ENCODE measurements around the gene OR14K1.
"Not testable (repeated sequence)": the region's sequence is repeated elsewhere in the genome, so short reads cannot be mapped to it uniquely, and the experiment has no call there.

The OR14K1 gene

DNA sequence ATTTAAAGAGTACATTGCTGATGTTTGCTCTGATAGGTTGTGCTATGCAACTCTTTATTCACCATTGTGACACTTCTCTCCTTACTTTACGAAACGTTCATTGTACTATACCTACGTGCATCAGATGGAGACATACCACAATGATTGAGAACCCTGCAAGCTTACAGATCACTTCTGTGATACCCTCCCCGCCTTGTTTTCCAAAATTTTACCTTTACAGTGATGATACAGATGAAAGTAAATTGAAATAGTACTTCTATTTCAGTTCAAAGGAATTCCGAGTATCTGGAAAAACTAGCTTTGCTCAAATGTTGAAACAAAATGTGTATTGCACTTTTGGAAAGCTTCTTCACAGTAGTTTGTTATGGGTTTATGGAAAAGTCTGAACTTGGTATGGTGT, 3.3 kb downstream of the OR14K1 start:
- POLR2A ChIA-PET = no interaction called here
- CTCF ChIA-PET = no interaction called here
- no peak for DNase-seq (ENCODE audit: extremely low spot score)
- TF ChIP-seq LEF1 (IDR thresholded peaks at IDR 0.05; ENCODE audit: borderline replicate concordance) = no peak
- TF ChIP-seq ELF4 (IDR thresholded peaks at IDR 0.05) = no peak
- TF ChIP-seq HDGF (IDR thresholded peaks at IDR 0.05; ENCODE audit: borderline replicate concordance) = no peak
- TF ChIP-seq, protein P1, sequence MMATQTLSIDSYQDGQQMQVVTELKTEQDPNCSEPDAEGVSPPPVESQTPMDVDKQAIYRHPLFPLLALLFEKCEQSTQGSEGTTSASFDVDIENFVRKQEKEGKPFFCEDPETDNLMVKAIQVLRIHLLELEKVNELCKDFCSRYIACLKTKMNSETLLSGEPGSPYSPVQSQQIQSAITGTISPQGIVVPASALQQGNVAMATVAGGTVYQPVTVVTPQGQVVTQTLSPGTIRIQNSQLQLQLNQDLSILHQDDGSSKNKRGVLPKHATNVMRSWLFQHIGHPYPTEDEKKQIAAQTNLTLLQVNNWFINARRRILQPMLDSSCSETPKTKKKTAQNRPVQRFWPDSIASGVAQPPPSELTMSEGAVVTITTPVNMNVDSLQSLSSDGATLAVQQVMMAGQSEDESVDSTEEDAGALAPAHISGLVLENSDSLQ (IDR thresholded peaks at IDR 0.05) = no peak
- no peak for TF ChIP-seq FOXK2 (IDR thresholded peaks at IDR 0.05)
- no peak for TF ChIP-seq SP1 (IDR thresholded peaks at IDR 0.05)
- TF ChIP-seq ARNT (IDR thresholded peaks at IDR 0.05) = no peak
- TF ChIP-seq SUZ12 (IDR thresholded peaks at IDR 0.05) = no peak
- TF ChIP-seq L3MBTL2 (conservative IDR thresholded peaks at IDR 0.05) = no peak
- no peak for TF ChIP-seq ZNF384 (IDR thresholded peaks at IDR 0.05)

- CTCF ChIA-PET; POLR2A ChIA-PET; DNase-seq (ENCODE audit: extremely low spot score): not testable (repeated sequence)
These were observed 3.9 kb downstream of the OR14K1 start for GRCh38 chr1:247742215-247742760.

DNA sequence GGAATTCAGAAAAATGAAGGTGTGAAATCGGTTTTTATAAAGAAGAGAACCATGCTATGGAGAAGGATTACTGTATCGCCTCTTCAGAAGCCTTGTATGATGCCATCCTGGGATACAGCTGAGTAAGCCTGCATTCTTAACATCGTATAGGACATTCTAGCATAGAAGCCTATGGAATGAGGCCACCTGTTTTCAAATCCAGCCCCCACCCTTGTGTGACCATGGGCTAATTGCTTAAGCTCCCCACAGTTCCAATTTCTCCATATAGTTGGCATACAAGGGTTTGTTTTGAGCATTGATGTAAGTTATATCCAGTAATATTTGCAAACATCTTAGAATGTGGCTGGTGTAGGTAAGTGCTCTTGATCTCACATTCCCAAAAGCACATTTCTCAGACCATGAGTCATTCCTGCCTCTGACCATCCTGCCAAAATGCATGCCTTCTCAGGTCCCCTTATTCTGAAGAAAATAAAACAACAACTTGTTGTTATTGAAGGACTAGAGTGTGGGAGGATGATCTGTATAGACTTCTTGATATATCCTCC, 8.0 kb downstream of the OR14K1 start:
- ChIA-PET POLR2A (no interaction called here), CTCF (no interaction called here)
- no peak for DNase-seq (ENCODE audit: extremely low spot score)
- TF ChIP-seq BHLHE40 (IDR thresholded peaks at IDR 0.05; ENCODE audit: borderline replicate concordance) = no peak

- CTCF ChIA-PET = no interaction called here
- DNase-seq (ENCODE audit: extremely low spot score) = no peak
- POLR2A ChIA-PET = no interaction called here
- TF ChIP-seq LEF1 (IDR thresholded peaks at IDR 0.05; ENCODE audit: borderline replicate concordance) (no peak), CTBP1 (IDR thresholded peaks at IDR 0.05; ENCODE audit: borderline replicate concordance) (no peak), TARDBP (IDR thresholded peaks at IDR 0.05) (no peak), SP1 (IDR thresholded peaks at IDR 0.05) (no peak), ARNT (IDR thresholded peaks at IDR 0.05) (no peak), L3MBTL2 (conservative IDR thresholded peaks at IDR 0.05) (no peak), ELF4 (IDR thresholded peaks at IDR 0.05) (no peak), FOXK2 (IDR thresholded peaks at IDR 0.05) (no peak), FOXM1 (IDR thresholded peaks at IDR 0.05; ENCODE audit: borderline replicate concordance) (no peak), ZNF384 (IDR thresholded peaks at IDR 0.05) (no peak), HDGF (IDR thresholded peaks at IDR 0.05; ENCODE audit: borderline replicate concordance) (no peak), FOXA1 (IDR thresholded peaks at IDR 0.05) (no peak), BHLHE40 (IDR thresholded peaks at IDR 0.05; ENCODE audit: borderline replicate concordance) (no peak), NFRKB (IDR thresholded peaks at IDR 0.05) (no peak), SUZ12 (IDR thresholded peaks at IDR 0.05) (no peak)
- TF ChIP-seq, protein P1 (IDR thresholded peaks at IDR 0.05) = no peak
These were observed 9.2 kb downstream of the OR14K1 start for GRCh38 chr1:247747616-247748015.

GRCh38 chr1:247748041-247748440, 9.6 kb downstream of the OR14K1 start, which contains the start of gene OR14A2:
OR14A2 (minus strand) TSS chr1:247748141.
- no peak for DNase-seq (ENCODE audit: extremely low spot score)
- TF ChIP-seq FOXK2 (IDR thresholded peaks at IDR 0.05) (no peak), LEF1 (IDR thresholded peaks at IDR 0.05; ENCODE audit: borderline replicate concordance) (no peak), ARNT (IDR thresholded peaks at IDR 0.05) (no peak), L3MBTL2 (conservative IDR thresholded peaks at IDR 0.05) (no peak), CTBP1 (IDR thresholded peaks at IDR 0.05; ENCODE audit: borderline replicate concordance) (no peak), FOXM1 (IDR thresholded peaks at IDR 0.05; ENCODE audit: borderline replicate concordance) (no peak), SP1 (IDR thresholded peaks at IDR 0.05) (no peak), SUZ12 (IDR thresholded peaks at IDR 0.05) (no peak), FOXA1 (IDR thresholded peaks at IDR 0.05) (no peak), HDGF (IDR thresholded peaks at IDR 0.05; ENCODE audit: borderline replicate concordance) (no peak), NFRKB (IDR thresholded peaks at IDR 0.05) (no peak), ELF4 (IDR thresholded peaks at IDR 0.05) (no peak), TARDBP (IDR thresholded peaks at IDR 0.05) (no peak), BHLHE40 (IDR thresholded peaks at IDR 0.05; ENCODE audit: borderline replicate concordance) (no peak), ZNF384 (IDR thresholded peaks at IDR 0.05) (no peak)
- TF ChIP-seq, protein P1 (IDR thresholded peaks at IDR 0.05) = no peak
- ChIA-PET CTCF (no interaction called here), POLR2A (no interaction called here)

GRCh38 chr1:247749870-247750269, 11.5 kb downstream of the OR14K1 start:
- POLR2A ChIA-PET = no interaction called here
- TF ChIP-seq FOXA1 (IDR thresholded peaks at IDR 0.05) = no peak
- TF ChIP-seq FOXM1 (IDR thresholded peaks at IDR 0.05; ENCODE audit: borderline replicate concordance) = no peak
- TF ChIP-seq, protein P1 (IDR thresholded peaks at IDR 0.05) = no peak
- TF ChIP-seq LEF1 (IDR thresholded peaks at IDR 0.05; ENCODE audit: borderline replicate concordance) = no peak
- CTCF ChIA-PET = no interaction called here
- DNase-seq (ENCODE audit: extremely low spot score) = no peak

DNA sequence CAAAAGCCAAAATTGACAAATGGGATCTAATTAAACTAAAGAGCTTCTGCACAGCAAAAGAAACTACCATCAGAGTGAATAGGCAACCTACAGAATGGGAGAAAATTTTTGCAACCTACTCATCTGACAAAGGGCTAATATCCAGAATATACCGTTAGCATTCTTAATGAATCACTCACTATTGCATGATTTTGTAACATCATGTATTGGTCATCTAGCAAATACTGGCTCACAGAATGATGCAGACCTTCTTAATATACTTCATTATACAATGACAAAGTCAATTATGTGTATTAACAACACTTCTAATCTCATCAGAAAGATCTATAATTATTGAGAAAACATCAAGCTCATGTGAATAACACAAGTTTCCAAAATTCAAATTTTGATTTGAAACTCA, 15.9 kb downstream of the OR14K1 start:
- POLR2A ChIA-PET; CTCF ChIA-PET; DNase-seq (ENCODE audit: extremely low spot score): not testable (repeated sequence)
